ENCODE data around the gene PLXNB3. TPM values are rescaled to one million over a fixed set of nuclear protein-coding genes. Genes with fewer than 3 reads are reported as not detected.

The PLXNB3 gene
- total and polyA plus RNA-seq, 2 of the 13 experiments (the other 11 are each of a cell fraction or from before 2014, with no cell fraction given): 3.0 to 6.9 TPM

GRCh38 chrX:153782313-153782712 is 18.3 kb downstream of the PLXNB3 start:
- in situ Hi-C loops (cut with HindIII; ENCODE audit: extremely low pct_ligation_motif_present, low pct_unique_long_range_greater_than_20kb): no loop called here
- H3K27ac ChIP-seq (ENCODE audit: extremely low read length, insufficient read depth, low read length): no peak overlapping the region
- H3K27me3 ChIP-seq (ENCODE audit: control insufficient read depth in 1 of 2, insufficient read depth in 2 of 2, low read length in 2 of 2): no peaks in the 10 kb centered on the region
- no peak overlapping the region for H3K9ac ChIP-seq (ENCODE audit: insufficient read depth, low read depth, low read length)
- H4K20me1 ChIP-seq (ENCODE audit: insufficient read depth, low read length): no peaks in the 10 kb centered on the region
- DNase-seq (ENCODE audit: low spot score) (no peak), ATAC-seq (peak; percentile 19; the same call in 1 of the 3 replicates), FAIRE-seq (no peak)
- no peak for TF ChIP-seq MAFF (IDR thresholded peaks at IDR 0.05; ENCODE audit: low read depth, low read length)
- no peak for TF ChIP-seq ZFP36L2 (CRISPR knock-in tag; IDR thresholded peaks at IDR 0.05)
- TF ChIP-seq ZNF619 (CRISPR knock-in tag; IDR thresholded peaks at IDR 0.05): no peak
- peak; percentile 25 for TF ChIP-seq STAG1 (CRISPR knock-in tag; IDR thresholded peaks at IDR 0.05)
- TF ChIP-seq CTCF (CRISPR knock-in tag; IDR thresholded peaks at IDR 0.05): peak; percentile 49
- TF ChIP-seq ZNF230 (CRISPR knock-in tag; IDR thresholded peaks at IDR 0.05): no peak
- TF ChIP-seq ZNF224 (CRISPR knock-in tag; IDR thresholded peaks at IDR 0.05): no peak
- TF ChIP-seq ZNF788 (CRISPR knock-in tag; IDR thresholded peaks at IDR 0.05; ENCODE audit: borderline replicate concordance): no peak
- no peak for TF ChIP-seq AGO2 (optimal IDR thresholded peaks at IDR 0.05; ENCODE audit: low read depth, low read length)
- H3K4me2 ChIP-seq (ENCODE audit: low read depth, low read length): no peak overlapping the region
- ChIA-PET POLR2A (interaction anchor here (1.0 to 2.1 kb wide), 4 partner anchors 10 to 55 kb away, joined by 4 to 9 read pairs (median 4); partner anchors contain the start of genes IDH3G and SSR4), CTCF (ENCODE audit: low intra/inter-chr PET ratio, low total read pairs) (no interaction called here)
- H3K4me1 ChIP-seq (ENCODE audit: insufficient read depth, low read length): no peaks in the 10 kb centered on the region
- no peak overlapping the region for H2AFZ ChIP-seq (ENCODE audit: low read length)
- 60% methylated on average over 1 of the region's 11 CpGs for WGBS (ENCODE audit: low lambda C conversion rate)
- no peaks in the 10 kb centered on the region; a peak in 2 of 5 replicates for H3K36me3 ChIP-seq (replicated peaks in 1 of 2; ENCODE audit: control insufficient read depth in 1 of 2, insufficient read depth in 2 of 2, low read length in 2 of 2)
- no peaks in the 10 kb centered on the region for H3K79me2 ChIP-seq (ENCODE audit: insufficient read depth, low read length)
- no peak overlapping the region for H3K4me3 ChIP-seq (replicated peaks in 1 of 3; ENCODE audit: insufficient read depth in 1 of 3, low read depth in 2 of 3, low read length in 3 of 3)
- H3K9me3 ChIP-seq (ENCODE audit: low read length): no peaks in the 10 kb centered on the region
- intact Hi-C loops (cut with micrococcal nuclease; ENCODE audit: unreplicated experiment): loop anchor here (2.0 kb wide), 1 partner anchor 18 kb away; the partner anchor contains the start of gene PLXNB3
- no TSS peak for BruUV-seq (replicated peaks)

All from HepG2 (cell line).